Osteocyte (in vitro differentiated cells): Measurements from ENCODE around the gene EXD3. TPM values are rescaled to one million over a fixed set of nuclear protein-coding genes. Genes with fewer than 3 reads are reported as not detected.

Experiments used
- DNase-seq: peaks from one replicate; pipeline ENCODE4 v3.0.0; 2021; ENCODE audit warnings: mixed read lengths; ENCODE audit not compliant: unreplicated experiment; ENCODE audit errors: extremely low spot score
- H3K27ac Mint-ChIP-seq: one replicate; pipeline ENCODE4 v1.8.0; 2021; ENCODE audit warnings: mild to moderate bottlenecking, mixed read lengths; ENCODE audit not compliant: unreplicated experiment
- H3K27me3 Mint-ChIP-seq: one replicate; pipeline ENCODE4 v1.8.0; 2021; ENCODE audit warnings: mixed read lengths; ENCODE audit not compliant: unreplicated experiment
- H3K36me3 Mint-ChIP-seq: one replicate; pipeline ENCODE4 v1.8.0; 2021; ENCODE audit warnings: mixed read lengths; ENCODE audit not compliant: unreplicated experiment
- H3K4me1 Mint-ChIP-seq: one replicate; pipeline ENCODE4 v1.8.0; 2021; ENCODE audit warnings: mixed read lengths; ENCODE audit not compliant: unreplicated experiment
- H3K4me3 Mint-ChIP-seq: one replicate; pipeline ENCODE4 v1.8.0; 2021; ENCODE audit warnings: mild to moderate bottlenecking, moderate library complexity, mixed read lengths; ENCODE audit not compliant: unreplicated experiment
- H3K9me3 Mint-ChIP-seq: one replicate; pipeline ENCODE4 v1.8.0; 2021; ENCODE audit warnings: mixed read lengths; ENCODE audit not compliant: unreplicated experiment
- CTCF ChIP-seq: fragments of 200-600 bp; sonication (generic); IDR thresholded peaks from 2 replicates; pipeline ENCODE4 v1.5.0; 2021; ENCODE audit warnings: antibody characterized with exemption, mild to moderate bottlenecking, moderate library complexity
- total RNA-seq: library from RNA; stranded (reverse); gene quantifications from 2 replicates; pipeline ENCODE4 v1.2.1, GENCODE V29; 2021

The EXD3 gene
- total RNA-seq, 1 donor from 2014 or later: 21.5 TPM

- peaks cover 7% of the 10 kb centered on the region for H3K36me3 Mint-ChIP-seq
- H3K27me3 Mint-ChIP-seq: no peaks in the 10 kb centered on the region
- TF ChIP-seq CTCF: no peak
- no peak overlapping the region for H3K27ac Mint-ChIP-seq
- no peak for DNase-seq
- peaks cover 12% of the 10 kb centered on the region for H3K4me1 Mint-ChIP-seq
- no peak overlapping the region for H3K4me3 Mint-ChIP-seq
- no peaks in the 10 kb centered on the region for H3K9me3 Mint-ChIP-seq
These were observed 20.2 kb downstream of the EXD3 start for GRCh38 chr9:137402746-137403145.

GRCh38 chr9:137398561-137399468 lies 24.1 kb downstream of the EXD3 start:
- H3K27me3 Mint-ChIP-seq: no peaks in the 10 kb centered on the region
- DNase-seq: no peak
- TF ChIP-seq CTCF: no peak

GRCh38 chr9:137397675-137398423 lies 25.1 kb downstream of the EXD3 start:
- no peak for DNase-seq
- peaks cover 5% of the 10 kb centered on the region for H3K4me1 Mint-ChIP-seq
- no peak for TF ChIP-seq CTCF
- H3K27ac Mint-ChIP-seq: no peak overlapping the region
- H3K9me3 Mint-ChIP-seq: no peaks in the 10 kb centered on the region
- H3K27me3 Mint-ChIP-seq: no peaks in the 10 kb centered on the region
- H3K36me3 Mint-ChIP-seq: peaks cover 12% of the 10 kb centered on the region
- H3K4me3 Mint-ChIP-seq: no peak overlapping the region

More at GRCh38 chr9:137398561-137399468, 24.1 kb downstream of the EXD3 start:
- Mint-ChIP-seq H3K36me3 (peaks cover 12% of the 10 kb centered on the region), H3K27ac (no peak overlapping the region), H3K9me3 (no peaks in the 10 kb centered on the region), H3K4me1 (peaks cover 5% of the 10 kb centered on the region), H3K4me3 (no peak overlapping the region)

- no peak for DNase-seq
- Mint-ChIP-seq H3K9me3 (no peaks in the 10 kb centered on the region), H3K27ac (no peak overlapping the region), H3K4me1 (peaks cover 5% of the 10 kb centered on the region), H3K36me3 (peaks cover 12% of the 10 kb centered on the region), H3K27me3 (no peaks in the 10 kb centered on the region), H3K4me3 (no peak overlapping the region)
- TF ChIP-seq CTCF: no peak
These were observed 26.2 kb downstream of the EXD3 start for GRCh38 chr9:137396634-137397367.
